ENCODE measurements around the gene SLC35F3. TPM values are rescaled to one million over a fixed set of nuclear protein-coding genes. Genes with fewer than 3 reads are reported as not detected.

SLC35F3 gene
- polyA plus RNA-seq, 3 donors from 2014 or later = not detected

DNA sequence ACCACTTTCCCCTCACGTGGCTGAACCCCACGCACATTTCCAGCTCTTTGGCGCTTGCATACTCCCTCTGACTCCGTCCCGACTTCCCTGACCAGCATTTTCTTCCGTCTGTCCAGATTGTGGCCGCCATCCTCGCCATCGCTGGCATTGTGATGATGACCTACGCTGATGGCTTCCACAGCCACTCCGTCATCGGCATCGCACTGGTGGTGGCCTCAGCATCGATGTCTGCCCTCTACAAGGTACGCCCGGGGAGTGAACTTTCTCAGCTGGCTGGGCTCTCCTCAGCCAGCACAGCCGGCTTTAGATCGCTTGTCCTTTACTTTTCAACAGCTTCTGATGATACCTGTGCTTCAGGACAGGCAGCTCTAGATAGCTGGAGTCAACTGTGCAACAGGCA is 412.0 kb downstream of the SLC35F3 start:
- Mint-ChIP-seq H3K4me3 (peak overlapping the region in 1 of 5 donors; percentile 37), H3K4me1 (peaks cover 49 to 53% of the 10 kb centered on the region in 2 donors), H3K27ac (peak overlapping the region in 5 of 6 donors; percentile 67 to 98 (median 93)), H3K36me3 (no peaks in the 10 kb centered on the region), H3K9me3 (no peaks in the 10 kb centered on the region), H3K27me3 (ENCODE audit: low read depth in 3 of 3) (peaks cover 2 to 7% (median 4%) of the 10 kb centered on the region in 3 donors)
- DNase-seq = no peak

DNA sequence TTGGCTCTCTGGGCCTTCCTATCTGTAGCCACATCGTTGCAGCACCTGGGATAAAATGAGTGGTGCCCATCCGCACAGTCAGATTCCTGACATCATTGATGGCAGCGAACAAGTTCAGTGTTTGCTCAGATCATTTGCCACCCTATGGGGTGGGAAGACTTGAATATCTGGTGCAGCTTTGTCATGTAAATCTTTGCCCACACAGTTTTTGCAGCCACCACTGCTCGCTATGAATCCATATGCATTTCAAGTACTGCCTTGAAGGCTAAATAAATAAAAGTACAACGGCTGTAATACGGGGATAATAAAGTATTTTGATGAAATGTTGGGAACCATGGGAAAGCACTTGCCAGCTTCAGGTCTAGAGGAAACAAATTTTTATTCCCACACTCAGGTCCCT is 412.5 kb downstream of the SLC35F3 start:
- no peak for DNase-seq

GRCh38 chr1:234320069-234320468 is 415.6 kb downstream of the SLC35F3 start:
- H3K27me3 Mint-ChIP-seq (ENCODE audit: low read depth in 3 of 3) = peaks cover 9 to 13% (median 11%) of the 10 kb centered on the region in 3 donors
- H3K9me3 Mint-ChIP-seq = no peaks in the 10 kb centered on the region
- H3K36me3 Mint-ChIP-seq = no peaks in the 10 kb centered on the region
- H3K4me1 Mint-ChIP-seq = peaks cover 33 to 44% of the 10 kb centered on the region in 2 donors
- DNase-seq = no peak
- no peak overlapping the region for H3K4me3 Mint-ChIP-seq
- no peak overlapping the region for H3K27ac Mint-ChIP-seq

More for the DNA sequence above, 412.5 kb downstream of the SLC35F3 start:
- Mint-ChIP-seq H3K36me3 (no peaks in the 10 kb centered on the region), H3K4me3 (peak overlapping the region in 1 of 5 donors; percentile 37), H3K4me1 (peaks cover 49 to 52% of the 10 kb centered on the region in 2 donors), H3K27me3 (ENCODE audit: low read depth in 3 of 3) (peaks cover 2 to 8% (median 7%) of the 10 kb centered on the region in 3 donors), H3K9me3 (no peaks in the 10 kb centered on the region), H3K27ac (peak overlapping the region in 5 of 6 donors; percentile 67 to 98 (median 93))

- no peaks in the 10 kb centered on the region for H3K9me3 Mint-ChIP-seq
- no peak for DNase-seq
- no peak overlapping the region for H3K4me3 Mint-ChIP-seq
- no peak overlapping the region for H3K27ac Mint-ChIP-seq
- H3K4me1 Mint-ChIP-seq = peaks cover 28 to 40% of the 10 kb centered on the region in 2 donors
- H3K27me3 Mint-ChIP-seq (ENCODE audit: low read depth in 3 of 3) = peaks cover 9 to 13% (median 10%) of the 10 kb centered on the region in 3 donors
- no peaks in the 10 kb centered on the region for H3K36me3 Mint-ChIP-seq
Observed at GRCh38 chr1:234320549-234320948, 416.1 kb downstream of the SLC35F3 start.

DNA sequence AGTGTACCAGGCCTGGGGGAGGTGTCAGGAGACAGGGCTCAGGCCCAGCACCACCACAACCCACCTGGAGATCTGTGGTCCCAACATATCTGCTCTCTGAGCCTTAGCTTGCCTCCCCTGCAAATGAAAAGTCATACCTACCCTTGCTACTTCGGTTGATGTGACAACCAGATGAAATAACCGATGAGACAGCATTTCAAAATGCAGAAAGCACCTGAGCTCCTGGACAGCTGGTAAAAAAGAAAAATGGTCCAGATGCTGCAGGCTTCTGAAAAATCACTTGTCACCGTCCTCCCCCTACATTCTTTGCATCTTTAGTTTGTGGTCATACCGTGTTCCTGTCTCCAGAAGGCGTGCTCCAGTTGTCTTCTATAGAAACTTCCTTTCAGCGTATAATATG is 416.8 kb downstream of the SLC35F3 start:
- H3K4me1 Mint-ChIP-seq = peaks cover 27 to 41% of the 10 kb centered on the region in 2 donors
- H3K27ac Mint-ChIP-seq = no peak overlapping the region
- H3K36me3 Mint-ChIP-seq = no peaks in the 10 kb centered on the region
- DNase-seq = no peak
- no peaks in the 10 kb centered on the region for H3K9me3 Mint-ChIP-seq
- H3K4me3 Mint-ChIP-seq = no peak overlapping the region
- H3K27me3 Mint-ChIP-seq (ENCODE audit: low read depth in 3 of 3) = peaks cover 10 to 13% (median 11%) of the 10 kb centered on the region in 3 donors

- H3K4me1 Mint-ChIP-seq = peaks cover 26 to 40% of the 10 kb centered on the region in 2 donors
- no peak overlapping the region for H3K4me3 Mint-ChIP-seq
- DNase-seq = no peak
- H3K36me3 Mint-ChIP-seq = no peaks in the 10 kb centered on the region
- H3K9me3 Mint-ChIP-seq = no peaks in the 10 kb centered on the region
- H3K27ac Mint-ChIP-seq = peak overlapping the region in 1 of 6 donors; percentile 9
- peaks cover 10 to 15% (median 13%) of the 10 kb centered on the region in 3 donors for H3K27me3 Mint-ChIP-seq (ENCODE audit: low read depth in 3 of 3)
Observed at GRCh38 chr1:234322097-234322496, 417.6 kb downstream of the SLC35F3 start.

DNA sequence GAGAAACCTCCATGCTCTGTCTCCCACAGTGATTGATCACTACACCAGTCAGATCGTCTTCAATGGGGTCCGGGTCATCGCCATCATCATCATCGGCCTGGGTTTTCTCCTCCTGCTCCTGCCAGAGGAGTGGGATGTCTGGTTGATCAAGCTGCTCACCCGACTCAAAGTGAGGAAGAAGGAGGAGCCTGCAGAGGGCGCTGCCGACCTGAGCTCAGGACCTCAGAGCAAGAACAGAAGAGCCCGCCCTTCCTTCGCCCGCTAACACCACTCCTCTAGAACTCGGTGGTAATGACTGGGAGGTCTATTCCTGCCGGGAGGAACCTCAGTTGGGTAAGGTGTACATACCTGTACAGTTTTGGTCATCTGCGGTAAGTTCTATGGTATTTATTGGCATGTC is 418.5 kb downstream of the SLC35F3 start:
- Mint-ChIP-seq H3K36me3 (no peaks in the 10 kb centered on the region), H3K27ac (no peak overlapping the region)
- peak in 2 of 3 donors; percentile 9 to 27 for DNase-seq

GRCh38 chr1:234324821-234325220 is 420.3 kb downstream of the SLC35F3 start:
- Mint-ChIP-seq H3K27me3 (ENCODE audit: low read depth in 3 of 3) (peaks cover 13 to 20% (median 14%) of the 10 kb centered on the region in 3 donors), H3K27ac (no peak overlapping the region), H3K9me3 (no peaks in the 10 kb centered on the region), H3K36me3 (no peaks in the 10 kb centered on the region), H3K4me1 (peaks cover 17 to 30% of the 10 kb centered on the region in 2 donors), H3K4me3 (peak overlapping the region in 1 of 5 donors; percentile 95)
- DNase-seq = no peak

More for the DNA sequence above, 418.5 kb downstream of the SLC35F3 start:
- H3K9me3 Mint-ChIP-seq = no peaks in the 10 kb centered on the region
- peaks cover 17 to 31% of the 10 kb centered on the region in 2 donors for H3K4me1 Mint-ChIP-seq
- peaks cover 10 to 15% (median 13%) of the 10 kb centered on the region in 3 donors for H3K27me3 Mint-ChIP-seq (ENCODE audit: low read depth in 3 of 3)
- H3K4me3 Mint-ChIP-seq = no peak overlapping the region

DNA sequence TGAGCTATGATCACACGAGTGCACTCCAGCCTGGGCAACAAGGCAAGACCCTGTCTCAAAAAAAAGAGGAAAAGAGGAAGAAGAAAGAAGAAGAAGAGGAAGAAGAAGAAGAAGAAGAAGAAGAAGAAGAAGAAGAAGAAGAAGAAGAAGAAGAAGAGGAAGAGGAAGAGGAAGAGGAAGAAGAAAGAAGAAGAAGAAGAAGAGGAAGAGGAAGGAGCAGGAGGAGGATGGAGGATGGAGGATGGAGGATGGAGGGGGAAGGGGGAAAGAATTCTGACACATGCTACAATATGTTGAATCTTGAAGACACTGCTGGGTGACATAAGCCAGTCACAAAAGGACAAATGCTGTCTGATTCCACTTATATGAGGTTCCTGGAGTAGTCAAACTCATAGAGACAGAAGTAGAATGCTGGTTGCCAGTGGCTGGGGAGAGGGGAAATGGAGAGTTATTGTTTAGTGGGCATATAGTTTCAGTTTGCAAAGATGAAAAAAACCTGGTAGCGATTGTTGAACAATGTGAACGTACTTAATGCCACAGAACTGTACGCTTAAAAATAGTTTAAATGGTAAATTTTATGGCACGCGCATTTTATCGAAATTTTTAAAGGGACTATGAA is 421.5 kb downstream of the SLC35F3 start:
- Mint-ChIP-seq H3K36me3 (no peaks in the 10 kb centered on the region), H3K27me3 (ENCODE audit: low read depth in 3 of 3) (peaks cover 13 to 20% (median 14%) of the 10 kb centered on the region in 3 donors), H3K9me3 (no peaks in the 10 kb centered on the region), H3K4me1 (peaks cover 17 to 30% of the 10 kb centered on the region in 2 donors), H3K27ac (peak overlapping the region in 5 of 6 donors; percentile 54 to 88 (median 83)), H3K4me3 (peak overlapping the region; percentile 79 to 95 (median 83))
- no peak for DNase-seq

GRCh38 chr1:234326497-234327366 is 422.3 kb downstream of the SLC35F3 start:
- no peaks in the 10 kb centered on the region for H3K36me3 Mint-ChIP-seq
- H3K27ac Mint-ChIP-seq = peak overlapping the region in 5 of 6 donors; percentile 54 to 88 (median 83)
- peak overlapping the region; percentile 79 to 95 (median 83) for H3K4me3 Mint-ChIP-seq
- DNase-seq = peak; percentile 18 to 69 (median 60)
- H3K27me3 Mint-ChIP-seq (ENCODE audit: low read depth in 3 of 3) = peaks cover 8 to 21% (median 13%) of the 10 kb centered on the region in 3 donors
- H3K9me3 Mint-ChIP-seq = no peaks in the 10 kb centered on the region
- H3K4me1 Mint-ChIP-seq = peaks cover 17 to 30% of the 10 kb centered on the region in 2 donors

DNA sequence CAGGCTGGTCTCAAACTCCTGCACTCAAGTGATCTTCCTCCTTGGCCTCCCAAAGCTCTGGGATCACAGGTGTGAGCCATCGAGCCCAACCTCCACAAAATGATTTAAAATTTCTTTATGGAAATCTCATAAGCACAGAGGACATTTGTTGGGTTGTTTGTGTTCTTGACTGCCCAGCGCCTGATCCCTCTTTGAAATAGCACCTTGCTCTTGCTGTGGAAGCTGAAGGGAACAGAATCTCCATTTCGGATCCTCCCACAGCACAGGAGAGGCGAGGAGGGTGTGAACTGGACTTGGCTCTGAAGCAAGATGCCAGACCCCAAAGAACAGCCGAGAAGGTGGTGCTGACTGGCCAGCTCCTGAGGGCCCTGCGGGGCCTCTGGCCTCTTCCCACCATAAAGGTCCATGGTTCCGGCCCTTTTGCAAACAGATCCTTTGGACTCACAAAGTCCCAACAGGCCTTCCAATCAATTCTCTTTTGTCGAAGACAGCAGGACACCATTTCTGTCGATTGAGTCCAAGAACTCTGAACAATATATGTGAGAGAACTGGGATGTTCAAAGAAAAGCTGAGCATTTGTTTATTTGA is 423.2 kb downstream of the SLC35F3 start:
- Mint-ChIP-seq H3K4me3 (no peak overlapping the region), H3K27ac (no peak overlapping the region), H3K9me3 (no peaks in the 10 kb centered on the region), H3K4me1 (peaks cover 17 to 23% of the 10 kb centered on the region in 2 donors), H3K27me3 (ENCODE audit: low read depth in 3 of 3) (peaks cover 8 to 24% (median 15%) of the 10 kb centered on the region in 3 donors), H3K36me3 (no peaks in the 10 kb centered on the region)
- DNase-seq = no peak

DNA sequence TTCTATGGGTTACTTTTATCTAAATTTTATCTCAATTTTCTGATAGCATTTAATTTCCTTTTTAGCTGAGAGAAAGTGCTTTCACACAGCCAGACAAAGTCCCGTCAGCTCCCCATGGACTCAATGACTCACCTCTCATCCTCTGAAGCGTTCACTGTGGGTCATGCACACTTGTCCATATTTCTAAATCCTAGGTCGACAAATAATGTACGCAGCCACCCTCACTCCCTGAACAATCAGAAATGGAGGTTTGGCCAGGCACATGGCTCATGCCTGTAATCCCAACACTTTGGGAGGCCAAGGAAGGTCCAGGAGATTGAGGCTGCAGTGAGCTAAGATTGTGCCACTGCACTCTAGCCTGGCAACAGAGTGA is 426.4 kb downstream of the SLC35F3 start:
- Mint-ChIP-seq H3K27ac (no peak overlapping the region), H3K9me3 (peaks cover 0 to 4% (median under 1%) of the 10 kb centered on the region in 6 donors), H3K4me3 (no peak overlapping the region), H3K27me3 (ENCODE audit: low read depth in 3 of 3) (peaks cover 4 to 29% (median 8%) of the 10 kb centered on the region in 3 donors), H3K4me1 (peaks cover 11 to 12% of the 10 kb centered on the region in 2 donors), H3K36me3 (peaks cover 0 to 4% (median 0%) of the 10 kb centered on the region in 3 donors)
- no peak for DNase-seq

DNA sequence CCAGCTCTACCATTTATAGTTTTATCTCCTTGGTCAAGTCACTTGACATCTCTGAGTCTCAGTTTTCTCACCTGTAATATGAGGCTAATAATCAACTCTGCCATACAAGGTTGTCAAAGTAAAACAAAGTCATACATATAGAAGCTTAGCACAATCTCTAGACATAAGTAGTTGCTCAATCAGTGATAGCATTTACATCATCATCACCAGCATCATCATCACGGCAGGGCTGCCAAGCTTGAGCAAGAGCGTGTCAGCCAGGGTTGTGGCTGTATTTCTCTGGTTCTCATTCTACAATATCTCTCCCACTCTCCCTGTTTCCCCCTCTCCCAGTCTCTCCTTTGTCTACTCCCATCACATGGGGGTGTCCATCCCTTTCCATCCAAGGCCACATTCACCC is 427.0 kb downstream of the SLC35F3 start:
- Mint-ChIP-seq H3K4me3 (no peak overlapping the region), H3K4me1 (peaks cover 4 to 5% of the 10 kb centered on the region in 2 donors)

More for the DNA sequence above, 427.0 kb downstream of the SLC35F3 start:
- Mint-ChIP-seq H3K27me3 (ENCODE audit: low read depth in 3 of 3) (peaks cover 4 to 26% (median 4%) of the 10 kb centered on the region in 3 donors), H3K9me3 (peaks cover 0 to 10% (median 5%) of the 10 kb centered on the region in 6 donors), H3K36me3 (peaks cover under 1 to 5% (median 3%) of the 10 kb centered on the region in 3 donors), H3K27ac (no peak overlapping the region)
- DNase-seq = no peak

Data from immature natural killer cell (primary cell).